GM13976 (cell line): ENCODE data around the gene PAK3.

Experiments
- DNase-seq: peaks from one replicate; pipeline ENCODE4 v3.0.0; 2012; ENCODE audit warnings: low spot score
- in situ Hi-C: fragments of 300-500 bp; cut with MboI; formaldehyde crosslinking; loops from one replicate; pipeline ENCODE4 v1.12.0; 2022; ENCODE audit warnings: low sequenced_read_pairs, mixed read lengths, inconsistent platforms; ENCODE audit not compliant: unreplicated experiment
- TF ChIP-seq, protein P1 (sequence below): IDR thresholded peaks from 2 replicates; pipeline ENCODE4 v1.5.1; 2012; ENCODE audit warnings: borderline replicate concordance, mild to moderate bottlenecking; ENCODE audit not compliant: insufficient read depth; ENCODE audit errors: extremely low read depth, missing control alignments, control extremely low read depth

The PAK3 gene

DNA sequence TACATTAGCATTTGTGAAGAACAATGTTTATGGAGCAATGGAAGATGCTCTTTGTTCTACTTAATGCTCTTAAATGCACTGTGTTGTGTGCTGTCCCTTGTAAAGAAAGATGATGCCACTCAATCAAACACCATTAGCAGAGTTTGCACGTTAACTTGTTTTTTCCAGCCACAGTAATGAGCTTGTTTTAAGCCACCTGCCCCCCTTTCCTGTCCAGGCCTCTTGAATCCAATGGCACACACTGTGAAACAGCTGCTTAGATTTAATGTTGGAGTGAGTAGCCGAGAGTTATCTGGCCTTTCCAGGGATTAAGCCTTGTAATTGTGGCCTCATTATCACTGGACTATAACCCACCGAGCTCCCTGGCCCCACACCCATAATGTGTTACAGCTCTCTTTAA is 86.0 kb downstream of the PAK3 start:
- in situ Hi-C loops: no loop called here
- no peak for DNase-seq
- TF ChIP-seq, protein P1, sequence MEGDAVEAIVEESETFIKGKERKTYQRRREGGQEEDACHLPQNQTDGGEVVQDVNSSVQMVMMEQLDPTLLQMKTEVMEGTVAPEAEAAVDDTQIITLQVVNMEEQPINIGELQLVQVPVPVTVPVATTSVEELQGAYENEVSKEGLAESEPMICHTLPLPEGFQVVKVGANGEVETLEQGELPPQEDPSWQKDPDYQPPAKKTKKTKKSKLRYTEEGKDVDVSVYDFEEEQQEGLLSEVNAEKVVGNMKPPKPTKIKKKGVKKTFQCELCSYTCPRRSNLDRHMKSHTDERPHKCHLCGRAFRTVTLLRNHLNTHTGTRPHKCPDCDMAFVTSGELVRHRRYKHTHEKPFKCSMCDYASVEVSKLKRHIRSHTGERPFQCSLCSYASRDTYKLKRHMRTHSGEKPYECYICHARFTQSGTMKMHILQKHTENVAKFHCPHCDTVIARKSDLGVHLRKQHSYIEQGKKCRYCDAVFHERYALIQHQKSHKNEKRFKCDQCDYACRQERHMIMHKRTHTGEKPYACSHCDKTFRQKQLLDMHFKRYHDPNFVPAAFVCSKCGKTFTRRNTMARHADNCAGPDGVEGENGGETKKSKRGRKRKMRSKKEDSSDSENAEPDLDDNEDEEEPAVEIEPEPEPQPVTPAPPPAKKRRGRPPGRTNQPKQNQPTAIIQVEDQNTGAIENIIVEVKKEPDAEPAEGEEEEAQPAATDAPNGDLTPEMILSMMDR: no peak

DNA sequence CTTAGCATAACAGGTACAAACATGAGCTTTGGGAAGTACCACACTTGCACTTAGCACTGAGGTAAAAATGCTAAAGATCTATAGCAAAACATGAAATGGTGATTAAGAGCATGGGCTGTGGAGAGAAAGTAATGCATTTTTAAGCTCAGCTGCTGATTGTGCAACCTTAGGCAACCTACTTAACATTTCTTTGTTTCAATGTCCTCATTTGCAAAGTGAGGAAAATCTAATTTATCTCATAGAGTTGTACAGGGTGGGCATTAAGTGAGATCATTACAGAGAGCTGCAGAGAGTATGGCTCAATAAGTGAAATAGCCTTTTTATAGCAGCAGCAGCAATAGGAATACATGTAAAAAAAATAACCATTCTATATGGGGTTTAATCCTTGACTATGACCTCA is 87.0 kb downstream of the PAK3 start:
- TF ChIP-seq, protein P1: no peak
- no peak for DNase-seq
- in situ Hi-C loops: no loop called here

DNA sequence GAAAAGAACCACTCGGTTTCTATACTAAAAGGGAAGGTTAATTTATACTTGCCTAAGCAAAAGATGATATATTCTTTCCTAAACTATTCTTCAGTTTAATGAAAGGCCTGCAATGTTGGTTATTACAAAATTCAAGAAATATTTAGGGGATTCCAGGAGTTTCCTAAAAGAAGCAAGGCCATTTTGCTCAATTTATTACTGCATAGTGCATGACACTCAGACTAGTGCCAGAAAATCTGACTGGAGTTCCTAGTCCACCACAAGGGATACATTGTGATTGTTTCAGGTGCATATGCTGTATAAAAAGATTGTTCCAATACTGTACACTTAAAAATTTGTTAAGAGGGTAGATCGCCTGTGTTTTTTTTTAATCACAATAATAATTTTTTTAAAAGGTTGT is 95.6 kb downstream of the PAK3 start:
- TF ChIP-seq, protein P1: no peak
- in situ Hi-C loops: no loop called here
- DNase-seq: no peak

DNA sequence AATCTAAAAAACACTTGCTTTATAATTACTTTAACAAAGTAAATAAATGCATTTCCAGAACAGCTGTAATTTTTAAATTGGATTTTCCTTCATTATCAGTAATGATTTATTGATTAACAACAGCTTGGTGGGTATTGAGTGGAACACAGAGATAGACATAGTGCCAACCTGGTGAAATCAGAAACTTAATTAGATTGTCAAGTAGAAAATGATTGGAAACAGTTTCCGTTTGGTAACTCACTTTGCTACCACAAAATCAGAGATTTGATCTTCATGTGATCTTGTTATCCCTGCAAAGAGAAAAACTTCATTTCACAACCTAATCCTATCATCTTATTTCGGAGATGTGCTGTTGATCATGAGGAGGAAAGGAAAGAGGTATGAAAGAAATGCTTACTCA is 103.5 kb downstream of the PAK3 start:
- in situ Hi-C loops: no loop called here
- no peak for DNase-seq
- TF ChIP-seq, protein P1: no peak

DNA sequence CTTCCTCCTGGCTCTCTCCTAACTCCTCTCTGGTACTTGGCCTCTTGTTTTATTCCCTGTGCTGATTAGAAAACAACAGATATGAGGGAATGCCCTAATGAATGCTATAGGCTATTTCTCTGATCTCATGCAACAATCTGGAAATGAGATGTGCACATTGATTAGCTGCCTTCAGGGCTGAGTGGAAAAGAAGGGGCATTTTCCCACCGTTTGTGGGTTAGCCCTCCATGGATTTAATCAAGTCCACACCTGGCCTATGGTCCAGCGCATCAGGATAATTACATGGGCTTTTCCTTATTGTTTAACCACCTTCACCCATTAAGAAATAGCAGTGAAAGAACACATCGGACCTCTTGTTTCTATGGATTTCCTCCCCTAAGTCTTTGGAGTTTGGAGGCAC is 104.3 kb downstream of the PAK3 start:
- DNase-seq: no peak
- in situ Hi-C loops: no loop called here
- TF ChIP-seq, protein P1: no peak

DNA sequence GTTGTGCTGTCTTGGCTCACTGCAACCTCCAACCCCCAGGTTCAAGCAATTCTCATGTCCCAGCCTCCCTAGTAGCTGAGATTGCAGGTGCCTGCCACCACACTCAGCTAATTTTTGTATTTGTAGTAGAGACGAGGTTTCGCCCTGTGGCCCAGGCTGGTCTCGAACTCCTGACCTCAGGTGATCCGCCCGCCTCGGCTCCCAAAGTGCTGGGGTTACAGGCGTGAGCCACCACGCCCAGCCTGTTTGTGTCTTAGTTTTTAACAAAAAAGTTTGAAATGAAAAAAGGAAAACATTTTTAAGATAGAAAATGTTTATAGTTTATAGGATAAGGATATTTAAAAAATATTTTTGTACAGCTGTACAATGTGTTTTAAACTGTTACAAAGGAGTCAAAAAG is 111.9 kb downstream of the PAK3 start:
- TF ChIP-seq, protein P1: no peak
- DNase-seq: no peak
- in situ Hi-C loops: no loop called here

DNA sequence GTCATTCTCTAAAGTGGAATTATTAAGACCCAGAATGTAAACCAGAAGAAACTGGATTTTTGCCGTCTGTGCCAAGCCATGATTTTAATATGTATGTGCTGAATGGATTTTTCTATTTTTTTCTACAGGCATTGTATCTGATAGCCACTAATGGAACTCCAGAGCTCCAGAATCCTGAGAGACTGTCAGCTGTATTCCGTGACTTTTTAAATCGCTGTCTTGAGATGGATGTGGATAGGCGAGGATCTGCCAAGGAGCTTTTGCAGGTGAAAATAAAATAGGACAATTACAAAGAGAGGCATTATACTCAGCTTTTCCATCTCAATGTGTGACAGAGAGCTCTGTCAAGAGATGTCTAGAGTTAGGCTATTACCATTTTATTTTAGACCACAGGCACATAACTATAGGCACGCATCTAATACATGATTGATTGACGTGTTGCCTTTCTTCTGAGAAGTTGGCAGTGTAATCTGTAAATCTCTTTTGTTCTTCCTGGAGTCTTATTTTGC is 120.4 kb downstream of the PAK3 start:
- TF ChIP-seq, protein P1: no peak
- in situ Hi-C loops: no loop called here
- no peak for DNase-seq
